Astrocyte (in vitro differentiated cells and primary cell): ENCODE data around the gene HPN.

ENCODE experiments used
- CTCF ChIP-seq: IDR thresholded peaks from 2 replicates; pipeline ENCODE4 v1.5.1; 2011; ENCODE audit warnings: low read depth, mild to moderate bottlenecking, inconsistent platforms, low read length, moderate library complexity; ENCODE audit not compliant: insufficient read depth
- EZH2 ChIP-seq: IDR thresholded peaks from 2 replicates; pipeline ENCODE4 v1.6.1; 2012; ENCODE audit warnings: mild to moderate bottlenecking, low read length, inconsistent platforms; ENCODE audit not compliant: insufficient read depth

- TF ChIP-seq CTCF: no peak
- no peak for TF ChIP-seq EZH2
These were observed 33.9 kb downstream of the HPN start for GRCh38 chr19:35075202-35076025.
